HCT116 (cell line): ENCODE measurements around the gene ICAM4. TPM values are rescaled to one million over a fixed set of nuclear protein-coding genes. Genes with fewer than 3 reads are reported as not detected.

ENCODE experiments used
- ATAC-seq: fragments of 200-7000 bp; cut with Tn5 transposase; 2 replicates; pipeline ENCODE4 v1.9.1; 2020; ENCODE audit warnings: mild to moderate bottlenecking, moderate library complexity
- BruUV-seq: library from RNA; stranded (reverse); fragments of 400-500 nt; replicated peaks from 2 replicates; lab custom pipeline; 2021; lab: Mats Ljungman, UMichigan
- CTCF ChIA-PET: fragments of 300-600 bp; sonication (Branson Sonifier 250); formaldehyde crosslinking; loops from one replicate; lab custom pipeline; 2021; ENCODE audit warnings: antibody characterized with exemption; lab: Charles Lee
- POLR2A ChIA-PET: fragments of 300-600, 350-600 bp; sonication (Branson Sonifier 250); formaldehyde crosslinking; loops from one replicate; lab custom pipeline; 2021; ENCODE audit warnings: antibody characterized with exemption; lab: Charles Lee
- RAD21 ChIA-PET, 2 experiments: fragments of 300-600 bp; sonication (Branson Sonifier 250); formaldehyde crosslinking; loops; one replicate each; lab custom pipeline; 2023; ENCODE audit warnings: low total read pairs in 2 of 2; ENCODE audit not compliant: uncharacterized antibody in 2 of 2, unreplicated experiment in 2 of 2, low non-redundant PET in 1 of 2; lab: Charles Lee
- DNase-seq: peaks from one replicate; pipeline ENCODE4 v3.0.0-alpha.2; 2010; ENCODE audit warnings: low read depth, low spot score
- H2AFZ ChIP-seq: fragments of 200-600 bp; shearing (Covaris generic), sonication (generic); 2 replicates; pipeline ENCODE4 v1.6.1; 2017; ENCODE audit warnings: low read depth, mixed run types, mixed read lengths, antibody characterized with exemption, low read length; ENCODE audit not compliant: poor library complexity, severe bottlenecking
- H3K27ac ChIP-seq: 2 replicates; pipeline ENCODE4 v1.5.1; 2012; ENCODE audit warnings: low read depth, low read length
- H3K27me3 ChIP-seq: fragments of 200-600 bp; sonication (generic); 2 replicates; pipeline ENCODE4 v1.6.1; 2016; ENCODE audit warnings: mixed run types, low read length, mixed read lengths; ENCODE audit not compliant: insufficient read depth
- H3K36me3 ChIP-seq, 2 experiments: fragments of 200-500 bp in 1 of 2; fragments of 200-600 bp in 1 of 2; sonication (Bioruptor generic) in 1 of 2; sonication (generic) in 1 of 2; 2 replicates each; pipeline versions ENCODE4 v1.5.1 to v1.6.1; 2014 to 2016; ENCODE audit warnings: low read length in 2 of 2, inconsistent platforms in 1 of 2, mixed read lengths in 1 of 2, mixed run types in 1 of 2; ENCODE audit not compliant: insufficient read depth in 2 of 2, control insufficient read depth in 1 of 2
- H3K4me1 ChIP-seq, 2 experiments: fragments of 200-600 bp in 1 of 2; sonication (generic) in 1 of 2; 2 replicates each; pipeline versions ENCODE4 v1.5.1 to v1.6.1; 2012 to 2017; ENCODE audit warnings: low read length in 2 of 2, inconsistent platforms in 1 of 2, mild to moderate bottlenecking in 1 of 2, mixed read lengths in 1 of 2, mixed run types in 1 of 2, moderate library complexity in 1 of 2; ENCODE audit not compliant: insufficient read depth in 2 of 2, control insufficient read depth in 1 of 2
- H3K4me2 ChIP-seq: fragments of 200-600 bp; sonication (generic); 2 replicates; pipeline ENCODE4 v1.6.1; 2017; ENCODE audit warnings: mixed run types, low read length, mixed read lengths
- H3K4me3 ChIP-seq, 2 experiments: fragments of 200-600 bp in 1 of 2; sonication (generic) in 1 of 2; replicated peaks in 1 of 2; 2 replicates each; pipeline ENCODE4 v1.5.1; 2011 to 2016; ENCODE audit warnings: low read length in 2 of 2, control low read depth in 1 of 2, low read depth in 1 of 2, mild to moderate bottlenecking in 1 of 2, mixed read lengths in 1 of 2, mixed run types in 1 of 2
- H3K79me2 ChIP-seq: fragments of 200-600 bp; sonication (generic); 2 replicates; pipeline ENCODE4 v1.6.1; 2017; ENCODE audit warnings: mild to moderate bottlenecking, mixed run types, low read length, moderate library complexity, mixed read lengths; ENCODE audit not compliant: insufficient read depth
- H3K9ac ChIP-seq: fragments of 200-600 bp; sonication (generic); 2 replicates; pipeline ENCODE4 v1.6.1; 2016; ENCODE audit warnings: low read length, mixed read lengths
- H3K9me2 ChIP-seq: fragments of 200-600 bp; sonication (generic), shearing (Covaris generic); 2 replicates; pipeline ENCODE4 v1.6.1; 2017; ENCODE audit warnings: mixed run types, mild to moderate bottlenecking, moderate library complexity; ENCODE audit not compliant: insufficient read depth
- H3K9me3 ChIP-seq, 2 experiments: fragments of 200-500 bp in 1 of 2; fragments of 200-600 bp in 1 of 2; sonication (Bioruptor generic) in 1 of 2; sonication (generic) in 1 of 2; 2 replicates each; pipeline ENCODE4 v1.6.1; 2014 to 2017; ENCODE audit warnings: low read length in 2 of 2, mixed read lengths in 2 of 2, inconsistent platforms in 1 of 2, low read depth in 1 of 2, mild to moderate bottlenecking in 1 of 2, mixed run types in 1 of 2, moderate library complexity in 1 of 2; ENCODE audit not compliant: control insufficient read depth in 1 of 2, insufficient read depth in 1 of 2
- H4K20me1 ChIP-seq: fragments of 200-600 bp; sonication (generic), shearing (Covaris generic); 2 replicates; pipeline ENCODE4 v1.6.1; 2017; ENCODE audit warnings: mixed run types, mild to moderate bottlenecking, moderate library complexity; ENCODE audit not compliant: insufficient read depth
- CBX3 ChIP-seq: IDR thresholded peaks from 2 replicates; pipeline ENCODE4 v1.6.1; 2012; ENCODE audit warnings: low read depth
- CEBPB ChIP-seq: IDR thresholded peaks from 2 replicates; pipeline ENCODE4 v1.6.1; 2012; ENCODE audit warnings: low read depth
- EGR1 ChIP-seq: IDR thresholded peaks from 2 replicates; pipeline ENCODE4 v1.6.1; 2012; ENCODE audit warnings: low read depth
- ELF1 ChIP-seq: IDR thresholded peaks from 2 replicates; pipeline ENCODE4 v1.6.1; 2012; ENCODE audit warnings: low read depth, borderline replicate concordance
- EZH2 ChIP-seq: fragments of 200-600 bp; sonication (generic); IDR thresholded peaks from 2 replicates; pipeline ENCODE4 v1.6.1; 2017; ENCODE audit warnings: antibody characterized with exemption, mixed run types
- EZH2phosphoT487 ChIP-seq: fragments of 200-600 bp; IDR thresholded peaks from 2 replicates; pipeline ENCODE4 v1.6.1; 2018; ENCODE audit warnings: antibody characterized with exemption, borderline replicate concordance
- FOSL1 ChIP-seq: IDR thresholded peaks from 2 replicates; pipeline ENCODE4 v1.6.1; 2012; ENCODE audit warnings: low read depth
- POLR2A ChIP-seq: IDR thresholded peaks from 2 replicates; pipeline ENCODE4 v1.7.0; 2011; ENCODE audit warnings: borderline replicate concordance; ENCODE audit not compliant: insufficient read depth, insufficient read length; ENCODE audit errors: extremely low read depth
- POLR2AphosphoS5 ChIP-seq: IDR thresholded peaks from 2 replicates; pipeline ENCODE4 v1.6.1; 2011; ENCODE audit warnings: mild to moderate bottlenecking, low read depth, low read length, moderate library complexity
- RAD21 ChIP-seq: IDR thresholded peaks from 2 replicates; pipeline ENCODE4 v1.6.1; 2012; ENCODE audit warnings: low read depth, mild to moderate bottlenecking
- SP1 ChIP-seq: IDR thresholded peaks from 2 replicates; pipeline ENCODE4 v1.6.1; 2012; ENCODE audit warnings: low read depth
- SRF ChIP-seq: IDR thresholded peaks from 2 replicates; pipeline ENCODE4 v1.6.1; 2012; ENCODE audit warnings: low read depth
- TCF7L2 ChIP-seq: IDR thresholded peaks from 2 replicates; pipeline ENCODE4 v1.7.0; 2011; ENCODE audit warnings: borderline replicate concordance, inconsistent platforms; ENCODE audit not compliant: insufficient read depth, insufficient read length; ENCODE audit errors: extremely low read depth
- YY1 ChIP-seq: IDR thresholded peaks from 2 replicates; pipeline ENCODE4 v1.6.1; 2011; ENCODE audit warnings: low read length, low read depth, moderate library complexity, mild to moderate bottlenecking; ENCODE audit not compliant: insufficient replicate concordance; ENCODE audit errors: extremely low read depth
- ZFX ChIP-seq: fragments of 450-650 bp; IDR thresholded peaks from 2 replicates; pipeline ENCODE4 v1.6.1; 2017
- ZNF274 ChIP-seq: fragments of 200-500 bp; sonication (Bioruptor generic); IDR thresholded peaks from 2 replicates; pipeline ENCODE4 v1.6.1; 2014; ENCODE audit warnings: mild to moderate bottlenecking, low read depth, low read length, inconsistent platforms
- intact Hi-C: fragments of 100-400 bp; cut with micrococcal nuclease; formaldehyde crosslinking; loops from 2 replicates; pipeline ENCODE4 v1.10.0; 2022
- total RNA-seq: library from RNA; stranded (reverse); gene quantifications from one replicate; pipeline ENCODE4 v1.2.1, GENCODE V29; 2021; ENCODE audit not compliant: unreplicated experiment
- TF ChIP-seq, protein P1 (sequence below): IDR thresholded peaks from 2 replicates; pipeline ENCODE4 v1.6.1; 2012
- TF ChIP-seq, protein P2 (sequence below), 3 experiments: fragments of 200-600 bp in 1 of 3; sonication (generic) in 1 of 3; IDR thresholded peaks in 2 of 3; conservative IDR thresholded peaks in 1 of 3; 2 replicates each; pipeline ENCODE4 v1.5.1; 2012 to 2017; ENCODE audit warnings: low read depth in 2 of 3, low read length in 2 of 3, antibody characterized with exemption in 1 of 3, borderline replicate concordance in 1 of 3, control low read depth in 1 of 3, mild to moderate bottlenecking in 1 of 3, mixed read lengths in 1 of 3, mixed run types in 1 of 3, moderate library complexity in 1 of 3; ENCODE audit not compliant: insufficient read depth in 1 of 3
- TF ChIP-seq, protein P3 (sequence below): IDR thresholded peaks from 2 replicates; pipeline ENCODE4 v1.6.1; 2012
- TF ChIP-seq, protein P4 (sequence below): IDR thresholded peaks from 2 replicates; pipeline ENCODE4 v1.6.1; 2012; ENCODE audit warnings: low read depth

The ICAM4 gene
- total RNA-seq, 1 experiment from 2014 or later = not detected

DNA sequence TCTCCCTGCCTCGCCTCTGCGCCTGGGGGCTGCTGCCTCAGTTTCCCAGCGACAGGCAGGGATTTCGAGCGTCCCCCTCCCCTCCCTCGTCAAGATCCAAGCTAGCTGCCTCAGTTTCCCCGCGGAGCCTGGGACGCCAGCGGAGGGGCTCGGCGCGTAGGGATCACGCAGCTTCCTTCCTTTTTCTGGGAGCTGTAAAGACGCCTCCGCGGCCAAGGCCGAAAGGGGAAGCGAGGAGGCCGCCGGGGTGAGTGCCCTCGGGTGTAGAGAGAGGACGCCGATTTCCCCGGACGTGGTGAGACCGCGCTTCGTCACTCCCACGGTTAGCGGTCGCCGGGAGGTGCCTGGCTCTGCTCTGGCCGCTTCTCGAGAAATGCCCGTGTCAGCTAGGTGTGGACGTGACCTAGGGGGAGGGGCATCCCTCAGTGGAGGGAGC, 16.6 kb upstream of the ICAM4 start:
- peaks cover 0 to 4% of the 10 kb centered on the region in 2 experiments; a peak in 2 of 4 replicates for H3K36me3 ChIP-seq
- TF ChIP-seq YY1 (no peak), SP1 (no peak), CBX3 (no peak), POLR2AphosphoS5 (no peak), RAD21 (no peak), ZNF274 (no peak), ZFX (no peak), EGR1 (no peak), CEBPB (no peak), EZH2phosphoT487 (no peak), EZH2 (no peak), POLR2A (no peak), SRF (no peak), FOSL1 (no peak), ELF1 (no peak), TCF7L2 (no peak)
- TF ChIP-seq, protein P1, sequence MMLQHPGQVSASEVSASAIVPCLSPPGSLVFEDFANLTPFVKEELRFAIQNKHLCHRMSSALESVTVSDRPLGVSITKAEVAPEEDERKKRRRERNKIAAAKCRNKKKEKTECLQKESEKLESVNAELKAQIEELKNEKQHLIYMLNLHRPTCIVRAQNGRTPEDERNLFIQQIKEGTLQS = no peak
- TF ChIP-seq, protein P2, sequence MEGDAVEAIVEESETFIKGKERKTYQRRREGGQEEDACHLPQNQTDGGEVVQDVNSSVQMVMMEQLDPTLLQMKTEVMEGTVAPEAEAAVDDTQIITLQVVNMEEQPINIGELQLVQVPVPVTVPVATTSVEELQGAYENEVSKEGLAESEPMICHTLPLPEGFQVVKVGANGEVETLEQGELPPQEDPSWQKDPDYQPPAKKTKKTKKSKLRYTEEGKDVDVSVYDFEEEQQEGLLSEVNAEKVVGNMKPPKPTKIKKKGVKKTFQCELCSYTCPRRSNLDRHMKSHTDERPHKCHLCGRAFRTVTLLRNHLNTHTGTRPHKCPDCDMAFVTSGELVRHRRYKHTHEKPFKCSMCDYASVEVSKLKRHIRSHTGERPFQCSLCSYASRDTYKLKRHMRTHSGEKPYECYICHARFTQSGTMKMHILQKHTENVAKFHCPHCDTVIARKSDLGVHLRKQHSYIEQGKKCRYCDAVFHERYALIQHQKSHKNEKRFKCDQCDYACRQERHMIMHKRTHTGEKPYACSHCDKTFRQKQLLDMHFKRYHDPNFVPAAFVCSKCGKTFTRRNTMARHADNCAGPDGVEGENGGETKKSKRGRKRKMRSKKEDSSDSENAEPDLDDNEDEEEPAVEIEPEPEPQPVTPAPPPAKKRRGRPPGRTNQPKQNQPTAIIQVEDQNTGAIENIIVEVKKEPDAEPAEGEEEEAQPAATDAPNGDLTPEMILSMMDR (IDR thresholded peaks at IDR 0.05 in 2 of 3, conservative IDR thresholded peaks at IDR 0.05 in 1 of 3; ENCODE audit: borderline replicate concordance in 1 of 3, insufficient read depth in 1 of 3, low read depth in 2 of 3, low read length in 2 of 3) = no peak
- TF ChIP-seq, protein P3, sequence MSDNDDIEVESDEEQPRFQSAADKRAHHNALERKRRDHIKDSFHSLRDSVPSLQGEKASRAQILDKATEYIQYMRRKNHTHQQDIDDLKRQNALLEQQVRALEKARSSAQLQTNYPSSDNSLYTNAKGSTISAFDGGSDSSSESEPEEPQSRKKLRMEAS = no peak
- TF ChIP-seq, protein P4, sequence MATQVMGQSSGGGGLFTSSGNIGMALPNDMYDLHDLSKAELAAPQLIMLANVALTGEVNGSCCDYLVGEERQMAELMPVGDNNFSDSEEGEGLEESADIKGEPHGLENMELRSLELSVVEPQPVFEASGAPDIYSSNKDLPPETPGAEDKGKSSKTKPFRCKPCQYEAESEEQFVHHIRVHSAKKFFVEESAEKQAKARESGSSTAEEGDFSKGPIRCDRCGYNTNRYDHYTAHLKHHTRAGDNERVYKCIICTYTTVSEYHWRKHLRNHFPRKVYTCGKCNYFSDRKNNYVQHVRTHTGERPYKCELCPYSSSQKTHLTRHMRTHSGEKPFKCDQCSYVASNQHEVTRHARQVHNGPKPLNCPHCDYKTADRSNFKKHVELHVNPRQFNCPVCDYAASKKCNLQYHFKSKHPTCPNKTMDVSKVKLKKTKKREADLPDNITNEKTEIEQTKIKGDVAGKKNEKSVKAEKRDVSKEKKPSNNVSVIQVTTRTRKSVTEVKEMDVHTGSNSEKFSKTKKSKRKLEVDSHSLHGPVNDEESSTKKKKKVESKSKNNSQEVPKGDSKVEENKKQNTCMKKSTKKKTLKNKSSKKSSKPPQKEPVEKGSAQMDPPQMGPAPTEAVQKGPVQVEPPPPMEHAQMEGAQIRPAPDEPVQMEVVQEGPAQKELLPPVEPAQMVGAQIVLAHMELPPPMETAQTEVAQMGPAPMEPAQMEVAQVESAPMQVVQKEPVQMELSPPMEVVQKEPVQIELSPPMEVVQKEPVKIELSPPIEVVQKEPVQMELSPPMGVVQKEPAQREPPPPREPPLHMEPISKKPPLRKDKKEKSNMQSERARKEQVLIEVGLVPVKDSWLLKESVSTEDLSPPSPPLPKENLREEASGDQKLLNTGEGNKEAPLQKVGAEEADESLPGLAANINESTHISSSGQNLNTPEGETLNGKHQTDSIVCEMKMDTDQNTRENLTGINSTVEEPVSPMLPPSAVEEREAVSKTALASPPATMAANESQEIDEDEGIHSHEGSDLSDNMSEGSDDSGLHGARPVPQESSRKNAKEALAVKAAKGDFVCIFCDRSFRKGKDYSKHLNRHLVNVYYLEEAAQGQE = no peak
- no peaks in the 10 kb centered on the region for H3K27me3 ChIP-seq
- DNase-seq (no peak), ATAC-seq (no peak)
- peak overlapping the region; percentile 33 to 49 for H3K4me3 ChIP-seq
- no peaks in the 10 kb centered on the region for H3K9me2 ChIP-seq
- H3K79me2 ChIP-seq = no peaks in the 10 kb centered on the region
- H2AFZ ChIP-seq = peak overlapping the region; percentile 85
- H3K27ac ChIP-seq = peak overlapping the region; percentile 28; the same call in 1 of the 2 replicates
- POLR2A ChIA-PET = no interaction called here
- no peaks in the 10 kb centered on the region for H4K20me1 ChIP-seq
- BruUV-seq = no TSS peak
- RAD21 ChIA-PET = interaction anchor here (0.6 to 3.2 kb wide), 7 partner anchors 47 to 120 kb away, joined by 3 to 31 read pairs (median 3); partner anchors contain the start of gene TYK2 (in 1 of the 2)
- intact Hi-C loops = no loop called here
- no peaks in the 10 kb centered on the region for H3K9me3 ChIP-seq
- H3K9ac ChIP-seq = peak overlapping the region; percentile 50; the same call in 1 of the 2 replicates
- H3K4me2 ChIP-seq = peak overlapping the region; percentile 79
- H3K4me1 ChIP-seq = peaks cover 7 to 22% of the 10 kb centered on the region in 2 experiments; a peak in 3 of 4 replicates
- CTCF ChIA-PET = interaction anchor here (1.1 to 7.2 kb wide), 4 partner anchors 10 to 121 kb away, joined by 3 to 131 read pairs (median 24); partner anchors contain the start of gene RAVER1
